T-helper 2 cell treated with Interferon-gamma antibody and Interleukin-4, amounts not matched to agents 100 ng/mL and 5 ng/mL, for 36 hours (primary cell): ENCODE measurements around the gene GNPDA2. TPM values are rescaled to one million over a fixed set of nuclear protein-coding genes. Genes with fewer than 3 reads are reported as not detected.

Source experiments
- intact Hi-C: fragments of 100-400 bp; cut with micrococcal nuclease; formaldehyde crosslinking; loops from one replicate; pipeline ENCODE4 v1.15.1; 2023
- total RNA-seq: library from RNA; stranded (reverse); gene quantifications from 2 replicates; pipeline ENCODE4 v1.2.3, GENCODE V29; 2022

Gene GNPDA2
- total RNA-seq, result 12.2 and 12.7 TPM in 2 replicates

GRCh38 chr4:44726038-44726871 is at the start of gene GNPDA2:
Gene GNPDA2, minus strand, starts transcription at chr4:44726556. Its CDS starts 4,349 bp downstream, at chr4:44722207.
- intact Hi-C loops, result loop anchor here (1.0 to 5.0 kb wide), 3 partner anchors 19 to 279 kb away; partner anchors contain the start of genes GUF1 and KCTD8

- intact Hi-C loops, result no loop called here
Observed at GRCh38 chr4:44772340-44772739, 46.0 kb upstream of the GNPDA2 start.

DNA sequence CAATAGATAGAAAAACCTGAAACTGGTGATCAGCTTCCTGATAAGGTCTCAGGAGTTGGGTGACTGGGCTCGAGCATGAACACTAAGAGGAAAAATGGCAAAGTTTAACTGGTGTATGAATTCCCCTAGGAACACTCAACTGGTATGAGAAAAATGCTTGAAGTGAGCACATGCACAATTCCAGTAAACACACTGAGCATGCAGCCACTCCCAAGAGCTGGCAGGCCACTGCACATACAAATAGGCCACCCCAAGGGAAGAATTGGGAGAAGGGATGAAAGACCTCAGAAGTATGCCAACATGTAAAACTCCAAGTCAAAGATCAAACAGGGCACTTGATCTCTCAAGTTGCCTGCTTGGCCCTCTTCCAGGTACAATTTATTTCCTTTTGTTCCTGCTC is 45.4 kb upstream of the GNPDA2 start:
- intact Hi-C loops, result no loop called here

DNA sequence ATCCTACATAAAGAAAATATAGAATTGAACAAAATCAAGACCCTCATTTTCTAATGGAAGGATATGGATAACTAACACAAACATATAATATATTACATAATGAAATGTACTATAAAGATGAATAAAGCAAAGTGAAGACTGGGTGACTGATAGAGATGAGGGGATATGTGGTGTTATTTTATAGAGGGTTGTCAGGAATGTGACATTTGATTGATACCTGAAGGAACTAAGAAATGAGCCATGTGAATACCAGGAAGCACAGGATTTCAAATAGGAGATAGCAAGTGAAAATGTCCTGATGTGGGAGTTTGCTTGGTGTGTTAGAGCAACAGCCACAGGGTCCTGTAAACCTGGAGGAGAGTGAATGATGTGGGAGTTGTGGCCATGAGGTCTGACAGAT is 40.1 kb upstream of the GNPDA2 start:
- intact Hi-C loops, result loop anchor here (10.0 kb wide), 1 partner anchor 1508 kb away; no protein-coding TSS in a partner anchor

GRCh38 chr4:44765116-44765515 is 38.8 kb upstream of the GNPDA2 start:
- intact Hi-C loops, result loop anchor here (10.0 kb wide), 1 partner anchor 1510 kb away; no protein-coding TSS in a partner anchor

GRCh38 chr4:44761306-44761705 is 35.0 kb upstream of the GNPDA2 start:
- intact Hi-C loops, result loop anchor here (10.0 kb wide), 1 partner anchor 1513 kb away; no protein-coding TSS in a partner anchor

GRCh38 chr4:44760142-44760898 is 34.0 kb upstream of the GNPDA2 start:
- intact Hi-C loops, result loop anchor here (10.0 kb wide), 1 partner anchor 1514 kb away; no protein-coding TSS in a partner anchor

DNA sequence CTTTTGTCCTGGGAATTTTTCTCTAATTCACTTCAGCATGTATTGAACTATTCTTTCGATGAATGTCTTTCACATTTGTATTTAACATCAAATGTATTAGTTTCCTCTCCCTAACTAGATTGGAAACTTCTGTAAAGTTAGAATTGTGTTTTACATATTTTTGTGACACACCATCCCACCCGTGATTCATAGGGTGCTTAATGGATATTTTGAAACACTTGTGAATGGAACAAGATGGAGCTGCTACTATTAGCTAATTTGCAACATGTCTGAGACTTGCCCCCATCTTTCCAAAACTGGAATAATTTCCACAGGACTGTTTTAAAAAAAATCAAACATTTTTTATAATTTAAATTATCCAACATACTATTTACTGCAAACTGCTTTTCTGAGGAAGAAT is 30.2 kb upstream of the GNPDA2 start:
- intact Hi-C loops, result no loop called here

GRCh38 chr4:44740201-44740600 is 13.8 kb upstream of the GNPDA2 start:
- intact Hi-C loops, result no loop called here

DNA sequence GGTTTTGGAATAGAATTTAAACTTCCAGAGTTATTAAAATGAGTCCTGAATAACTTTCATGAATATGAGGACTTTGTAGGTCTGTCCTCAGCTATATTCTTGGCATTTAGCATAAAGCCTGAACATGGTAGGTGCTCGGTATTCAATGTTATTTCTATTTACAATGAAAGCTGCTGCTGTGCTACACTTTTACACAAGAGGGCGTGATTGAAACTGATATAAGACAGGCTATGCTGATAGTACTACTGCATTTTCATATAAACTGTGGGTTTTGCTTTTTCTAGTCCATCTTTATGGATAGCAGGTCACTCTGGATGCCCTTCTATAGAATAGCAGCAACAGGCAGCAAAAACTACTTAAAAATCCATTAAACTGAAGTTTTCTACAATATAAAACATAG is 12.3 kb upstream of the GNPDA2 start:
- intact Hi-C loops, result no loop called here

GRCh38 chr4:44736900-44737299 is 10.5 kb upstream of the GNPDA2 start:
- intact Hi-C loops, result no loop called here

DNA sequence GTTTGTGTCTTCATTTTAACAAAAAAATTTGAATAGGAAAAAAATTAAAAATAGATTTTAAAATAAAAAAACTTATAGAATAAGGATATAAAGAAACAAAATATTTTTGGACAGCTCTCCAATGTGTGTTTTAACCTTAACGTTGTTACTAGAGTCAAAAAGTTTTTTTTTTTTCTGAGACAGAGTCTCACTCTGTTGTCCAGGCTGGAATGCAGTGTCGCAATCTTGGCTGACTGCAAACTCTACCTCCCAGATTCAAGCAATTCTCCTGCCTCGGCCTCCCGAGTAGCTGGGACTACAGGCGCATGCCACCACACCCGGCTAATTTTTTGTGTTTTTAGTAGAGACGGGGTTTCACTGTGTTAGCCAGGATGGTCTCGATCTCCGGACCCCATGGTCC is 2.3 kb upstream of the GNPDA2 start:
- intact Hi-C loops, result loop anchor here (5.0 kb wide), 1 partner anchor 281 kb away; the partner anchor contains the start of gene KCTD8

- intact Hi-C loops, result loop anchor here (2.0 to 5.0 kb wide), 2 partner anchors 21 to 280 kb away; partner anchors contain the start of gene KCTD8
Observed at GRCh38 chr4:44727471-44727870, 1.1 kb upstream of the GNPDA2 start.

- intact Hi-C loops, result loop anchor here (1.0 to 5.0 kb wide), 3 partner anchors 19 to 278 kb away; partner anchors contain the start of genes GUF1 and KCTD8
Observed at GRCh38 chr4:44725726-44726037, 674 bp downstream of the GNPDA2 start.

GRCh38 chr4:44725166-44725565 is 1.2 kb downstream of the GNPDA2 start:
- intact Hi-C loops, result loop anchor here (5.0 kb wide), 1 partner anchor 278 kb away; the partner anchor contains the start of gene KCTD8

- intact Hi-C loops, result no loop called here
Observed at GRCh38 chr4:44722001-44722400, 4.4 kb downstream of the GNPDA2 start.

DNA sequence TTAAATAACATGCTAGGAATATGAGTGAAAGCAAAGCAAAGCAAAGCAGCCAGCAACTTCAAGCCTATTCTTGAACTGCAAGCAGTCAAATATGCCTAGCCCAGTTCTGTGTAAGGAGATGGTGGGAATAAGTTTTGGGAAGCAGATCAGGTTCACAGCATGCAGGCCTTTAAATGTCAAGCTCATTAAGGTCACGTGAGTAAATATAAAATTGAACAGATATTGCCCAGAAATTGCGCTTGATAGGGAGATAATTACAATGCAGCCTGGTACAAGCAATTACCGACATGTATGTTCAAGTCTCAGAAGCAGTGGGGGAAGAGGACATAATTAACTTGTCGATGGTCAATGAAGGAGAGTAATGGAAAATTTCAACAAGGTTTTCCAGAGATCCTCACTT is 6.0 kb downstream of the GNPDA2 start:
- intact Hi-C loops, result no loop called here

- intact Hi-C loops, result no loop called here
Observed at GRCh38 chr4:44716597-44716996, 9.8 kb downstream of the GNPDA2 start.

DNA sequence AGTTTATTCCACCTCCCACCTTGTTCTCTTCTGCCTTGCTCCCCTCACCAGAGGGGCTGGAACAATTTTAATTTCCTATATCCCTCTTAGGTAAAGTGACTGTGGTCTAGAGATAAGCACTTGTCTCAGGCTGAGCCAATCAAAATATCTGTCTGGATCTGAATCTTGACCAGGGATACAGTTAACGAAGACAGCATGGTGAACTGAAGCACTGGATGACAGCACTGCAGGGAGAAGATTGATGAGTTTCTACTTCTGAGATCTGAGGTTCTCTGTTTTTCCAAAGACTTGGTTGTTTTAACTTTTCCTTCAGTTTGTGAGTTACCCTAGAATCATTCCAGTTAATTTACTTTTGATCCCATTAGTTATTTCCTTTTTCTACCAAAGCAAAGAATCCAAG is 13.2 kb downstream of the GNPDA2 start:
- intact Hi-C loops, result no loop called here

DNA sequence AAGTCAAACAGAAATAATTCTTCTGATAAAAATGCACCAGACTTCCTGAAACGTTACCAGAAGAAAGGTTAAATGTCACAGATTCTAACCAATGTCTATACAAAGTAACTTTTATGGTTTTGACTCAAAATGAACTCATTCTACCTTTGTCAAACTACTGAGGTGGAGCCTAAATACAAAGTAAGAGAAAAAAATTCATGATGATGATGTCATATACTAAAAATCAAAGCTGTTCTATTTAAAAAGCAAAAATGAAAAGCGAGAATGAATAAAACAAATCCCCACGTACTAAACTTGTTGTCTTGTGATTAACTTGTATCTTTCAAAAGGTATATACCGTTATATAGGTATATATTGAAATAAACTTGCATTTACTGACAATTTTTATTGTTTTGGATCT is 21.7 kb downstream of the GNPDA2 start:
- intact Hi-C loops, result no loop called here

GRCh38 chr4:44701037-44701436 is 25.3 kb downstream of the GNPDA2 start:
- intact Hi-C loops, result no loop called here

GRCh38 chr4:44700427-44700826 is 25.9 kb downstream of the GNPDA2 start:
- intact Hi-C loops, result no loop called here
